ENCODE data around the gene TEX44. TPM values are rescaled to one million over a fixed set of nuclear protein-coding genes. Genes with fewer than 3 reads are reported as not detected.
"Not testable (repeated sequence)": the region's sequence is repeated elsewhere in the genome, so short reads cannot be mapped to it uniquely, and the experiment has no call there.

The TEX44 gene
- total RNA-seq, 1 donor from 2014 or later = not detected

GRCh38 chr2:231579560-231579959 lies 13.1 kb upstream of the TEX44 start:
- Histone ChIP-seq H3K4me1 (peaks cover 17% of the 10 kb centered on the region), H3K27ac (no peak overlapping the region), H3K36me3 (no peaks in the 10 kb centered on the region), H3K4me2 (no peak overlapping the region), H4K20me1 (ENCODE audit: low read depth) (no peaks in the 10 kb centered on the region), H3K4me3 (no peak overlapping the region), H3K9ac (no peak overlapping the region), H3K27me3 (no peaks in the 10 kb centered on the region), H3K79me2 (ENCODE audit: low read depth) (no peaks in the 10 kb centered on the region), H2AFZ (replicated peaks) (no peak overlapping the region), H3F3A (ENCODE audit: low read depth) (peaks cover 23% of the 10 kb centered on the region), H3K9me3 (ENCODE audit: low read depth) (no peaks in the 10 kb centered on the region)
- Mint-ChIP-seq H3K9me3 (peaks cover 13% of the 10 kb centered on the region), H3K36me3 (peaks cover 4% of the 10 kb centered on the region), H3K4me1 (peaks cover 30% of the 10 kb centered on the region), H3K4me3 (peak overlapping the region; percentile 4), H3K27me3 (ENCODE audit: insufficient read depth, low read depth) (peaks cover 8% of the 10 kb centered on the region), H3K27ac (peak overlapping the region; percentile 1)
- no peak for DNase-seq (ENCODE audit: low spot score)
- no peak for TF ChIP-seq EZH2phosphoT487 (IDR thresholded peaks at IDR 0.05)
- TF ChIP-seq, protein P1, sequence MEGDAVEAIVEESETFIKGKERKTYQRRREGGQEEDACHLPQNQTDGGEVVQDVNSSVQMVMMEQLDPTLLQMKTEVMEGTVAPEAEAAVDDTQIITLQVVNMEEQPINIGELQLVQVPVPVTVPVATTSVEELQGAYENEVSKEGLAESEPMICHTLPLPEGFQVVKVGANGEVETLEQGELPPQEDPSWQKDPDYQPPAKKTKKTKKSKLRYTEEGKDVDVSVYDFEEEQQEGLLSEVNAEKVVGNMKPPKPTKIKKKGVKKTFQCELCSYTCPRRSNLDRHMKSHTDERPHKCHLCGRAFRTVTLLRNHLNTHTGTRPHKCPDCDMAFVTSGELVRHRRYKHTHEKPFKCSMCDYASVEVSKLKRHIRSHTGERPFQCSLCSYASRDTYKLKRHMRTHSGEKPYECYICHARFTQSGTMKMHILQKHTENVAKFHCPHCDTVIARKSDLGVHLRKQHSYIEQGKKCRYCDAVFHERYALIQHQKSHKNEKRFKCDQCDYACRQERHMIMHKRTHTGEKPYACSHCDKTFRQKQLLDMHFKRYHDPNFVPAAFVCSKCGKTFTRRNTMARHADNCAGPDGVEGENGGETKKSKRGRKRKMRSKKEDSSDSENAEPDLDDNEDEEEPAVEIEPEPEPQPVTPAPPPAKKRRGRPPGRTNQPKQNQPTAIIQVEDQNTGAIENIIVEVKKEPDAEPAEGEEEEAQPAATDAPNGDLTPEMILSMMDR (IDR thresholded peaks at IDR 0.05) = no peak
- TF ChIP-seq EZH2 (IDR thresholded peaks at IDR 0.05) = no peak

- no peak for DNase-seq (ENCODE audit: low spot score)
- peak overlapping the region; percentile 73 for H3K27ac Mint-ChIP-seq
- peaks cover 12% of the 10 kb centered on the region for H3K27me3 Mint-ChIP-seq (ENCODE audit: insufficient read depth, low read depth)
- Histone ChIP-seq H2AFZ (replicated peaks) (no peak overlapping the region), H4K20me1 (ENCODE audit: low read depth) (no peaks in the 10 kb centered on the region), H3K4me1 (peaks cover 15% of the 10 kb centered on the region), H3K36me3 (no peaks in the 10 kb centered on the region), H3K9me3 (ENCODE audit: low read depth) (no peaks in the 10 kb centered on the region), H3K27ac (no peak overlapping the region), H3K4me2 (no peak overlapping the region), H3K9ac (no peak overlapping the region), H3K79me2 (ENCODE audit: low read depth) (no peaks in the 10 kb centered on the region), H3F3A (ENCODE audit: low read depth) (peaks cover 22% of the 10 kb centered on the region), H3K27me3 (no peaks in the 10 kb centered on the region), H3K4me3 (no peak overlapping the region)
- no peak overlapping the region for H3K4me3 Mint-ChIP-seq
- peaks cover 13% of the 10 kb centered on the region for H3K9me3 Mint-ChIP-seq
- H3K4me1 Mint-ChIP-seq = peaks cover 18% of the 10 kb centered on the region
- peaks cover 4% of the 10 kb centered on the region for H3K36me3 Mint-ChIP-seq
- no peak for TF ChIP-seq EZH2phosphoT487 (IDR thresholded peaks at IDR 0.05)
- TF ChIP-seq, protein P1 (IDR thresholded peaks at IDR 0.05) = no peak
- TF ChIP-seq EZH2 (IDR thresholded peaks at IDR 0.05) = no peak
Measured at GRCh38 chr2:231581328-231581727, 11.3 kb upstream of the TEX44 start.

DNA sequence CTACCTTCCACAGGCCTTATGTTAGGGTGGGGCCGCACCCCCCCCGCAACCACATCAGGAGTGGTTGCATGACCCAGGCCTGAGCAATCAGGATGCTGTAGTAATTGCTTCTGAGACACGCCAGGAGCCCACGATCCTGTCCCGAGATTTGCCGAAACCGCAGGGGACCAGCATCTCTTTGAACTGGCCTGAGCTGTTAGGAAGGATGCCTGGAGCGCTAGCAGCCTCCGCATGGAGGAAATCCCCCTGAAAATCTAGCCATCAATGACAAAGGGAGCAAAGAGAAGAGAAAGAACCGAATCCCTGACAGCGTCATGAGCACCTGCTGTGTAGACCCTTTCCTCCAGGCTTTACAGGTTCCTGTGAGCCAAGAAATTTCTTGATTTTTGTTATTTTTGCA lies 8.7 kb upstream of the TEX44 start:
- peaks cover 9% of the 10 kb centered on the region for H3K4me1 ChIP-seq
- peaks cover 9% of the 10 kb centered on the region for H3K27me3 Mint-ChIP-seq (ENCODE audit: insufficient read depth, low read depth)

GRCh38 chr2:231587744-231588143 lies 4.9 kb upstream of the TEX44 start:
- H3K36me3 Mint-ChIP-seq = not testable (repeated sequence)
- H3K4me1 Mint-ChIP-seq = peaks cover 23% of the 10 kb centered on the region

More for the DNA sequence above, 8.7 kb upstream of the TEX44 start:
- Histone ChIP-seq H2AFZ (replicated peaks) (no peak overlapping the region), H3K4me3 (no peak overlapping the region), H3K4me2 (peak overlapping the region; percentile 8), H3K27me3 (no peaks in the 10 kb centered on the region), H3F3A (ENCODE audit: low read depth) (peaks cover 19% of the 10 kb centered on the region), H3K79me2 (ENCODE audit: low read depth) (no peaks in the 10 kb centered on the region), H3K9me3 (ENCODE audit: low read depth) (no peaks in the 10 kb centered on the region), H4K20me1 (ENCODE audit: low read depth) (no peaks in the 10 kb centered on the region), H3K9ac (no peak overlapping the region), H3K36me3 (no peaks in the 10 kb centered on the region), H3K27ac (no peak overlapping the region)
- Mint-ChIP-seq H3K27ac (peak overlapping the region; percentile 92), H3K4me3 (no peak overlapping the region), H3K9me3 (peaks cover 7% of the 10 kb centered on the region), H3K36me3 (peaks cover 2% of the 10 kb centered on the region), H3K4me1 (peaks cover 9% of the 10 kb centered on the region)
- DNase-seq (ENCODE audit: low spot score) = peak; percentile 70
- TF ChIP-seq EZH2 (IDR thresholded peaks at IDR 0.05) (no peak), EZH2phosphoT487 (IDR thresholded peaks at IDR 0.05) (no peak)
- TF ChIP-seq, protein P1 (IDR thresholded peaks at IDR 0.05) = no peak

More at GRCh38 chr2:231587744-231588143, 4.9 kb upstream of the TEX44 start:
- H4K20me1 ChIP-seq (ENCODE audit: low read depth); H3K79me2 ChIP-seq (ENCODE audit: low read depth); H3K9ac ChIP-seq; H3K4me2 ChIP-seq; H3K27me3 ChIP-seq; H2AFZ ChIP-seq (replicated peaks); H3K36me3 ChIP-seq; H3K4me3 ChIP-seq; H3K4me3 Mint-ChIP-seq; H3K27me3 Mint-ChIP-seq (ENCODE audit: insufficient read depth, low read depth); H3K27ac Mint-ChIP-seq; DNase-seq (ENCODE audit: low spot score); H3K27ac ChIP-seq; H3K9me3 Mint-ChIP-seq; H3K9me3 ChIP-seq (ENCODE audit: low read depth): not testable (repeated sequence)
- Histone ChIP-seq H3F3A (ENCODE audit: low read depth) (peaks cover 22% of the 10 kb centered on the region), H3K4me1 (peaks cover 15% of the 10 kb centered on the region)
